ENCODE results near the gene SEMG2. TPM values are rescaled to one million over a fixed set of nuclear protein-coding genes. Genes with fewer than 3 reads are reported as not detected.

Gene SEMG2, protein sequence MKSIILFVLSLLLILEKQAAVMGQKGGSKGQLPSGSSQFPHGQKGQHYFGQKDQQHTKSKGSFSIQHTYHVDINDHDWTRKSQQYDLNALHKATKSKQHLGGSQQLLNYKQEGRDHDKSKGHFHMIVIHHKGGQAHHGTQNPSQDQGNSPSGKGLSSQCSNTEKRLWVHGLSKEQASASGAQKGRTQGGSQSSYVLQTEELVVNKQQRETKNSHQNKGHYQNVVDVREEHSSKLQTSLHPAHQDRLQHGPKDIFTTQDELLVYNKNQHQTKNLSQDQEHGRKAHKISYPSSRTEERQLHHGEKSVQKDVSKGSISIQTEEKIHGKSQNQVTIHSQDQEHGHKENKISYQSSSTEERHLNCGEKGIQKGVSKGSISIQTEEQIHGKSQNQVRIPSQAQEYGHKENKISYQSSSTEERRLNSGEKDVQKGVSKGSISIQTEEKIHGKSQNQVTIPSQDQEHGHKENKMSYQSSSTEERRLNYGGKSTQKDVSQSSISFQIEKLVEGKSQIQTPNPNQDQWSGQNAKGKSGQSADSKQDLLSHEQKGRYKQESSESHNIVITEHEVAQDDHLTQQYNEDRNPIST
- not detected in 2 replicates for total RNA-seq (2021)
- not detected for Bru-seq, nascent RNA
- not detected for BruChase-seq, experiment 1, labeled RNA remaining after a 2-hour chase
- BruChase-seq, experiment 2, labeled RNA remaining after a 6-hour chase = not detected
- long read RNA-seq = 0 reads

DNA sequence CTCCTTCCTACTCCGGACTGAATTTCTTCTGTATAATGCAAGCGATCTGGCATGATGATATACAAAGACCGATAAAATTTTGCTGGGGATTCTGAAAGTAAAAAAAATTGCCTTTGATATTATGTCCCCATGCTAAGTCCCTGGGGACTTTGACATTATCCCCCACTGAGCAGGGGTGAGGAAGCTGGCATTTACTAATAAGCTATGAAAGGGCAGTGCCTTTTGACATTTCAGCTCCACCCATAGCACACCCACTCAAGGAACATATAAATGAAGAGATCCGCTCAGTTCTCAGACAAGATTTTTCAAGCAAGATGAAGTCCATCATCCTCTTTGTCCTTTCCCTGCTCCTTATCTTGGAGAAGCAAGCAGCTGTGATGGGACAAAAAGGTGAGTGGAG lies at the start of gene SEMG2:
SEMG2 (plus strand) TSS at position 298 of the 400 bp plus-strand sequence; CDS start at position 315, 17 bp downstream.
- POLR2A ChIA-PET (ENCODE audit: unreplicated experiment) = no interaction called here

DNA sequence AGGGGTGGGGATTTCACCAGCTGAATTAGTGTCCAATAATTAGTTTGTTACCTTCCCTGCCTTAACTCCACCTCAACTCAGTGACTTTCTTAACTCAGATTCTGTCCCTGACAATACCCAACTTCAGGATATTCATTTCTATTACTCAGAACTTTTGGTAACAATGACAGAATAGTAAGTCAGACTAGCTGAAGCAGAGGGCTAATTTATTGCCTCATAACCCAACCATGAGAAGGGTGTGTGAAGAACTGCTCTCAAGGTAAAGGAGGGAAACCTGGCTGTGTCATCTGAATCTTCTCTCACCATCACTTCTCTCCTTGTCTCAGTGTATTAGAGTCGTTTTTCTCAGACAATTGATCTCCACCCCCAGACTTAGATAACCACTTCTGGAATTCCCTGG lies 47.7 kb upstream of the SEMG2 start:
- peak overlapping the region; percentile 96 for H3K27ac ChIP-seq
- CTCF ChIA-PET = no interaction called here
- peaks cover 51% of the 10 kb centered on the region for H3F3A ChIP-seq (ENCODE audit: insufficient read depth, low read depth)

More for the DNA sequence above, at the start of gene SEMG2:
- no peaks in the 10 kb centered on the region for H3K36me3 ChIP-seq (ENCODE audit: low read depth)
- DNase-seq = peak in 1 of 2 experiments; percentile 16
- H3K27ac ChIP-seq = no peak within 1 kb of the TSS
- no TSS peak for BruUV-seq (replicated peaks)
- H3K9me2 ChIP-seq (ENCODE audit: insufficient read depth) = no peaks in the 10 kb centered on the region; the same call in 1 of the 2 replicates
- H3K4me3 ChIP-seq = no peak within 1 kb of the TSS
- CTCF ChIA-PET = no interaction called here
- H3F3A ChIP-seq (ENCODE audit: insufficient read depth, low read depth) = peaks cover 8% of the 10 kb centered on the region; the same call in 1 of the 2 replicates
- no peaks in the 10 kb centered on the region for H3K79me2 ChIP-seq (ENCODE audit: low read depth)
- H3K9me3 ChIP-seq (ENCODE audit: insufficient read depth, low read depth) = no peaks in the 10 kb centered on the region
- TF ChIP-seq, protein P1, sequence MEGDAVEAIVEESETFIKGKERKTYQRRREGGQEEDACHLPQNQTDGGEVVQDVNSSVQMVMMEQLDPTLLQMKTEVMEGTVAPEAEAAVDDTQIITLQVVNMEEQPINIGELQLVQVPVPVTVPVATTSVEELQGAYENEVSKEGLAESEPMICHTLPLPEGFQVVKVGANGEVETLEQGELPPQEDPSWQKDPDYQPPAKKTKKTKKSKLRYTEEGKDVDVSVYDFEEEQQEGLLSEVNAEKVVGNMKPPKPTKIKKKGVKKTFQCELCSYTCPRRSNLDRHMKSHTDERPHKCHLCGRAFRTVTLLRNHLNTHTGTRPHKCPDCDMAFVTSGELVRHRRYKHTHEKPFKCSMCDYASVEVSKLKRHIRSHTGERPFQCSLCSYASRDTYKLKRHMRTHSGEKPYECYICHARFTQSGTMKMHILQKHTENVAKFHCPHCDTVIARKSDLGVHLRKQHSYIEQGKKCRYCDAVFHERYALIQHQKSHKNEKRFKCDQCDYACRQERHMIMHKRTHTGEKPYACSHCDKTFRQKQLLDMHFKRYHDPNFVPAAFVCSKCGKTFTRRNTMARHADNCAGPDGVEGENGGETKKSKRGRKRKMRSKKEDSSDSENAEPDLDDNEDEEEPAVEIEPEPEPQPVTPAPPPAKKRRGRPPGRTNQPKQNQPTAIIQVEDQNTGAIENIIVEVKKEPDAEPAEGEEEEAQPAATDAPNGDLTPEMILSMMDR (conservative IDR thresholded peaks at IDR 0.05) = no peak
- TF ChIP-seq EZH2 (IDR thresholded peaks at IDR 0.05; ENCODE audit: low read depth) = no peak
- H3K4me1 ChIP-seq (replicated peaks; ENCODE audit: insufficient read depth) = peaks cover 16% of the 10 kb centered on the region
- H3K4me2 ChIP-seq = no peak within 1 kb of the TSS
- H3K27me3 ChIP-seq (ENCODE audit: insufficient read depth, low read depth) = no peaks in the 10 kb centered on the region
- H2AFZ ChIP-seq = no peak within 1 kb of the TSS
- no peaks in the 10 kb centered on the region for H4K20me1 ChIP-seq (ENCODE audit: insufficient read depth)
- intact Hi-C loops (cut with micrococcal nuclease; ENCODE audit: unreplicated experiment) = no loop called here

More for the DNA sequence above, 47.7 kb upstream of the SEMG2 start:
- H3K36me3 ChIP-seq (ENCODE audit: low read depth) = no peaks in the 10 kb centered on the region
- peaks cover 10% of the 10 kb centered on the region; the same call in 1 of the 2 replicates for H3K9me3 ChIP-seq (ENCODE audit: insufficient read depth, low read depth)
- no peaks in the 10 kb centered on the region for H3K9me2 ChIP-seq (ENCODE audit: insufficient read depth)
- H3K79me2 ChIP-seq (ENCODE audit: low read depth) = peaks cover 13% of the 10 kb centered on the region
- no peaks in the 10 kb centered on the region for H4K20me1 ChIP-seq (ENCODE audit: insufficient read depth)
- DNase-seq = peak in 1 of 2 experiments; percentile 49
- peak overlapping the region; percentile 13; the same call in 1 of the 2 replicates for H2AFZ ChIP-seq
- TF ChIP-seq EZH2 (IDR thresholded peaks at IDR 0.05; ENCODE audit: low read depth) = no peak
- TF ChIP-seq, protein P1 (conservative IDR thresholded peaks at IDR 0.05) = no peak
- POLR2A ChIA-PET (ENCODE audit: unreplicated experiment) = no interaction called here
- intact Hi-C loops (cut with micrococcal nuclease; ENCODE audit: unreplicated experiment) = no loop called here
- peak overlapping the region; percentile 70 for H3K4me2 ChIP-seq
- peaks cover 48% of the 10 kb centered on the region for H3K4me1 ChIP-seq (replicated peaks; ENCODE audit: insufficient read depth)
- BruUV-seq (replicated peaks) = no TSS peak
- no peaks in the 10 kb centered on the region for H3K27me3 ChIP-seq (ENCODE audit: insufficient read depth, low read depth)
- H3K4me3 ChIP-seq = peak overlapping the region; percentile 13; the same call in 1 of the 2 replicates

Measured in PC-9 (cell line).